NCI-H1048 (cell line): ENCODE measurements around the gene THOC2.
"Not testable (repeated sequence)": the region's sequence is repeated elsewhere in the genome, so short reads cannot be mapped to it uniquely, and the experiment has no call there.

Experiments
- DNase-seq: peaks from one replicate; lab custom pipeline; 2025; lab: John Stamatoyannopoulos, UW

THOC2 gene

DNA sequence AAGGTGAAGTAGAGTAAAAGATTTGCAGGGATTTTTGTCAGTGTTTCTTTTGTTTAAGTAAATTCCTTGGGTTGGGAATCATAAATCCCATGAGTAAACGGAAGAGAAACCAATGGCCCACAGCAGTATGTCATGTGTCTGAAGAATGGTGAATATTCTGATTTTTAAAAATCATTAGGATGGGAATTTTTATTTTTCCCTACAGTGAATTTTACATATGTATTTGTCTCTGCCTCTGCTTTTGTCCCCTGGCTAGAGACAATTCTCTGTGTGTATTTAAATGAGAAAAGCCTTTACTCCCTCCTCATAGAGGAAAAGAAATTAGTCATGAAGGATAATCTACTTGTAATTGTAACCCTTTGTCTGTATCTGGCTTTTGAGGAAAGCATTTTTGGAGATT lies 152.1 kb downstream of the THOC2 start:
- DNase-seq: no peak

DNA sequence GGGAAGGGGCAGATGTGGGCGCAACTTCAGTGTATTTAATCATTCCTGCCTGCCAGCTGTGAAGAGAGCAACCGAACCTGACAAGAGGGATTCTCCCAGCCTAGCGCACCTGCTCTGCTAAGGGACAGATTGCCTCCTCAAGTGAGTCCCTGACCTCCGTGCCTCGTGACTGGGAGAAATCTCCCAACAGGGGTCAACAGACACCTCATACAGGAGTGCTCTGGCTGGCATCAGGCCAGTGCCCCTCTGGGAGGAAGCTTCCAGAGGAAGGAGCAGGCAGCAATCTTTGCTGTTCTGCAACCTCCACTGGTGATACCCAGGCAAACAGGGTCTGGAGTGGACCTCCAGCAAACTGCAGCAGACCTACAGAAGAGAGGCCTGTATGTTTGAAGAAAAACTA lies 158.8 kb downstream of the THOC2 start:
- DNase-seq: not testable (repeated sequence)

GRCh38 chrX:123570011-123570590 lies 162.8 kb downstream of the THOC2 start:
- DNase-seq: no peak

- DNase-seq: no peak
Measured at GRCh38 chrX:123563167-123563566, 169.7 kb downstream of the THOC2 start.

DNA sequence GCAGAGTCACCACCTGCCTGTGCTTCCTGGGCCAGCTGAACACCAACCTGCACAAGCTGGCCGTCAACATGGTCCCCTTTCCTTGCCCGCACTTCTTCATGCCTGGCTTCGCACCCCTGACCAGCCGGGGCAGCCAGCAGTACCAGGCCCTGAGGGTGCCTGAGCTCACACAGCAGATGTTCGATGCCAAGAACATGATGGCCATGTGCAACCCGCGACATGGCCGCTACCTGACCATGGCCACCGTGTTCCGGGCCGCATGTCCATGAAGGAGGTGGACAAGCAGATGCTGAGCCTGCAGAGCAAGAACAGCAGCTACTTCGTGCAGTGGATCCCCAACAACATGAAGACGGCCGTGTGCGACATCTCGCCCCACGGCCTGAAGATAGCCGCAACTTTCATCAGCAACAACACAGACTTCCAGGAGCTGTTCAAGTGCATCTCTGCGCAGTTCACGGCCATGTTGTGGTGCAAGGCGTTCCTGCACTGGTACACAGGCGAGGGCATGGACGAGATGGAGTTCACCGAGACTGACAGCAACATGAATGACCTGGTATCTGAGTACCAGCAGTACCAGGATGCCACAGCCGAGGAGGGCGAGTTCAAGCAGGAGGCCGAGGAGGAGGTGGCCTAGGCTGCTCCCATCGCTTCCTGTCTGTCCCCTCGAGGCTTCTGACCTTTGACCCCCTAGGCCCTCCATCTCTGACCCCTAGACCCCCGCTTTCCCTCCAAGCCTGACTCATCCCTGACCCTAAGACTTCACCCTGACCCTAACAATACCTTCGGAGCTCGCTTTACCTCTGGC lies 170.3 kb downstream of the THOC2 start:
- no peak for DNase-seq

GRCh38 chrX:123561439-123562215 lies 171.2 kb downstream of the THOC2 start:
- DNase-seq: no peak

GRCh38 chrX:123550829-123551228 lies 182.0 kb downstream of the THOC2 start:
- no peak for DNase-seq
